Endothelial cell of umbilical vein (primary cell): ENCODE measurements around the gene PAX3. TPM values are rescaled to one million over a fixed set of nuclear protein-coding genes. Genes with fewer than 3 reads are reported as not detected.

Experiments used
- BruUV-seq: library from RNA; stranded (reverse); fragments of 400-500 nt; replicated peaks from 2 replicates; lab custom pipeline; 2021; lab: Mats Ljungman, UMichigan
- CTCF ChIA-PET: fragments of 300-600, 350-600 bp; sonication (Branson Sonifier 250); formaldehyde crosslinking; loops from one replicate; lab custom pipeline; 2021; ENCODE audit warnings: antibody characterized with exemption, inconsistent platforms; lab: Charles Lee
- POLR2A ChIA-PET: fragments of 300-600, 350-600 bp; sonication (Branson Sonifier 250); formaldehyde crosslinking; loops from one replicate; lab custom pipeline; 2021; ENCODE audit warnings: antibody characterized with exemption, inconsistent platforms; lab: Charles Lee
- DNase-seq: peaks from one replicate; pipeline ENCODE4 v3.0.0-alpha.2; 2011; ENCODE audit warnings: low read depth, low spot score
- FAIRE-seq: peaks from 2 replicates; lab custom pipeline; 2011; peaks lifted over from hg19 to GRCh38; lab: Jason Lieb, UNC
- H2AFZ ChIP-seq: 2 replicates; pipeline ENCODE4 v1.6.0; 2012; ENCODE audit warnings: low read depth, low read length, control low read depth, inconsistent platforms
- H3K27ac ChIP-seq: 2 replicates; pipeline ENCODE4 v1.5.1; 2011; ENCODE audit warnings: low read depth, mild to moderate bottlenecking, control low read depth, low read length, moderate library complexity; ENCODE audit not compliant: insufficient read depth
- H3K27me3 ChIP-seq, 2 experiments: 2 replicates each; pipeline versions ENCODE4 v1.6.0 to v1.6.1; 2011; ENCODE audit warnings: low read length in 2 of 2, mixed read lengths in 1 of 2; ENCODE audit not compliant: control insufficient read depth in 2 of 2, insufficient read depth in 2 of 2
- H3K36me3 ChIP-seq, 2 experiments: 2 replicates in 1 of 2; 3 replicates in 1 of 2; pipeline ENCODE4 v1.5.1; 2011; ENCODE audit warnings: low read length in 2 of 2, mild to moderate bottlenecking in 1 of 2, moderate library complexity in 1 of 2; ENCODE audit not compliant: control insufficient read depth in 2 of 2, insufficient read depth in 2 of 2; ENCODE audit errors: extremely low read depth in 1 of 2
- H3K4me1 ChIP-seq: 3 replicates; pipeline ENCODE4 v1.5.1; 2011; ENCODE audit warnings: mild to moderate bottlenecking, low read length; ENCODE audit not compliant: control insufficient read depth, insufficient read depth; ENCODE audit errors: extremely low read depth
- H3K4me2 ChIP-seq: 2 replicates; pipeline ENCODE4 v1.6.1; 2011; ENCODE audit warnings: low read length, control low read depth, mixed read lengths; ENCODE audit not compliant: insufficient read depth
- H3K4me3 ChIP-seq, 3 experiments: fragments of 200-600 bp in 1 of 3; sonication (generic), shearing (Covaris generic) in 1 of 3; replicated peaks in 1 of 3; 2 replicates each; pipeline ENCODE4 v1.5.1; 2011 to 2016; ENCODE audit warnings: control low read depth in 3 of 3, low read length in 3 of 3, mild to moderate bottlenecking in 2 of 3, inconsistent platforms in 1 of 3, low read depth in 1 of 3, moderate library complexity in 1 of 3; ENCODE audit not compliant: insufficient read depth in 1 of 3
- H3K79me2 ChIP-seq: 2 replicates; pipeline ENCODE4 v1.6.0; 2012; ENCODE audit warnings: low read length, inconsistent platforms; ENCODE audit not compliant: control insufficient read depth, insufficient read depth
- H3K9ac ChIP-seq: replicated peaks from 2 replicates; pipeline ENCODE3; 2011; ENCODE audit warnings: low read length, control low read depth; ENCODE audit not compliant: insufficient read depth; ENCODE audit errors: extremely low read depth
- H3K9me1 ChIP-seq: replicated peaks from 3 replicates; pipeline ENCODE4 v1.6.0; 2011; ENCODE audit warnings: mild to moderate bottlenecking, low read length; ENCODE audit not compliant: control insufficient read depth, insufficient read depth; ENCODE audit errors: extremely low read depth
- H3K9me3 ChIP-seq: replicated peaks from 2 replicates; pipeline ENCODE4 v1.5.1; 2012; ENCODE audit warnings: low read length, inconsistent platforms; ENCODE audit not compliant: control insufficient read depth, insufficient read depth
- H4K20me1 ChIP-seq: replicated peaks from 2 replicates; pipeline ENCODE3; 2011; ENCODE audit warnings: mild to moderate bottlenecking, low read length; ENCODE audit not compliant: control insufficient read depth, insufficient read depth; ENCODE audit errors: extremely low read depth
- GATA2 ChIP-seq: IDR thresholded peaks from 2 replicates; pipeline ENCODE4 v1.7.0; 2011; ENCODE audit warnings: low read depth, mild to moderate bottlenecking, moderate library complexity, mixed read lengths, low read length; ENCODE audit not compliant: insufficient read length, insufficient read depth
- JUN ChIP-seq: IDR thresholded peaks from 2 replicates; pipeline ENCODE4 v1.6.1; 2011; ENCODE audit warnings: borderline replicate concordance, low read depth; ENCODE audit not compliant: insufficient read length, insufficient read depth
- MYC ChIP-seq: IDR thresholded peaks from one replicate; pipeline ENCODE4 v1.6.1; 2011; ENCODE audit warnings: mild to moderate bottlenecking, low read depth, low read length
- POLR2A ChIP-seq: IDR thresholded peaks from 2 replicates; pipeline ENCODE4 v1.6.1; 2012; ENCODE audit warnings: low read depth, mild to moderate bottlenecking, control low read depth, low read length
- POLR2AphosphoS5 ChIP-seq: IDR thresholded peaks from 2 replicates; pipeline ENCODE4 v1.6.1; 2012; ENCODE audit warnings: low read depth, mild to moderate bottlenecking, control low read depth, low read length, moderate library complexity; ENCODE audit not compliant: insufficient read depth
- dilution Hi-C: fragments of 300-500 bp; cut with MboI; formaldehyde crosslinking; loops from one replicate; pipeline ENCODE4 v1.15.0; 2019; ENCODE audit warnings: low sequenced_read_pairs; ENCODE audit not compliant: extremely low pct_ligation_motif_present
- intact Hi-C: fragments of 100-400 bp; cut with micrococcal nuclease; formaldehyde crosslinking; loops from one replicate; pipeline ENCODE4 v1.10.0; 2022
- polyA plus RNA-seq, 4 experiments: library from polyadenylated mRNA; depleted of rRNA in 3 of 4; stranded (reverse) in 3 of 4; unstranded in 1 of 4; fragments of >200 nt; gene quantifications; 2 replicates each; pipeline versions ENCODE4 v1.2.1 to v1.2.3, GENCODE V29; 2011 to 2012; ENCODE audit warnings: missing spikeins in 1 of 4
- total RNA-seq: library from RNA; stranded (reverse); gene quantifications from 2 replicates; pipeline ENCODE4 v1.2.3, GENCODE V29; 2021

PAX3 gene
- total and polyA plus RNA-seq, 2 donors (not counting 3 experiments of a cell fraction or from before 2014, with no cell fraction given) = not detected

DNA sequence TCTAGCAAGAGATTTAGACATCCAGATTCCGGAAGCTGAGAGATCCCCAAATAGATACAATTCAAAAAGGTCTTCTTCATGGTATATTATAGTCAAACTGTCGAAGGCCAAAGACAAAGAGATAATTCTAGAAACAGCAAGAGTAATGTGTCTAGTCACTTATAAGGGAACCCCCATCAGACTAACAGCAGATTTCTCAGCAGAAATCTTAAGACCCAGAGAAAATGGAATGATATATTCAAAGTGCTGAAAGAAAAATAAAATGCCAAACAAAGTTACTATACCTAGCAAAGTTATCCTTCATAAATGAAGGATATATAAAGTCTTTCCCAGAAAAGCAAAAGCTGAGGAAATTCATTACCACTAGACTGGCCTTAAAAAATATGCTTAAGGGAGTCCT, 36.1 kb upstream of the PAX3 start:
- no peak overlapping the region for H3K9ac ChIP-seq
- no TSS peak for BruUV-seq
- H3K4me2 ChIP-seq = no peak overlapping the region
- H4K20me1 ChIP-seq = no peaks in the 10 kb centered on the region
- intact Hi-C loops (no loop called here), dilution Hi-C loops (no loop called here)
- no peak overlapping the region for H2AFZ ChIP-seq
- ChIA-PET POLR2A (no interaction called here), CTCF (interaction anchor here (1.0 to 1.3 kb wide), 2 partner anchors 227 to 230 kb away, joined by 3 to 5 read pairs; no protein-coding TSS in a partner anchor)
- H3K79me2 ChIP-seq = no peaks in the 10 kb centered on the region
- no peaks in the 10 kb centered on the region for H3K4me1 ChIP-seq
- H3K9me1 ChIP-seq = no peaks in the 10 kb centered on the region
- no peak overlapping the region for H3K27ac ChIP-seq
- no peak for FAIRE-seq
- no peak for DNase-seq
- H3K4me3 ChIP-seq = no peak overlapping the region
- TF ChIP-seq JUN (no peak), GATA2 (no peak)
- no peaks in the 10 kb centered on the region for H3K36me3 ChIP-seq
- peaks cover 3 to 5% of the 10 kb centered on the region in 2 experiments for H3K27me3 ChIP-seq
- no peaks in the 10 kb centered on the region for H3K9me3 ChIP-seq

DNA sequence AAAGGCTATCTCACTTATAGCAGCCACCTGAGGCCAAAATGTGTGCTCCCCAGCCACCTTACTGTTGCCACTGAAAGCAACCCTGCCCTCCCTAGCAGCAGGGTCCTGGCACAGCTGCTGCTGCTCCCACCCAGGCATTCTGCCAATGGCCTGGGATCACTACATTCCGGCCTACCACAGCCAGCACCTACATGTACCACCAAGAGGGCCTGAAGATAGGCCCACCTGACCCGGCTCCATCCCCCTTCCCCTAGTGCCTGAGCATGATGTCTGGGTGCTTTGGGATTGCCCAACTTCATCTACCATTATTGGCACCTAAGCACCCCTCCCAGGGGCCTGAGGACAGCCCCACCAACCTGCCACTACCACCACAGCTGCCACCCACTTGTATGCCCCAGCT, 34.6 kb upstream of the PAX3 start:
- Histone ChIP-seq H3K27me3 (peaks cover 3 to 5% of the 10 kb centered on the region in 2 experiments), H3K4me3 (no peak overlapping the region), H3K36me3 (no peaks in the 10 kb centered on the region), H3K79me2 (no peaks in the 10 kb centered on the region), H3K9me1 (no peaks in the 10 kb centered on the region), H3K9ac (no peak overlapping the region), H2AFZ (no peak overlapping the region), H3K9me3 (no peaks in the 10 kb centered on the region), H3K27ac (no peak overlapping the region), H4K20me1 (no peaks in the 10 kb centered on the region), H3K4me1 (no peaks in the 10 kb centered on the region), H3K4me2 (no peak overlapping the region)
- no peak for DNase-seq
- CTCF ChIA-PET = interaction anchor here (1.6 kb wide), 1 partner anchor 16 kb away, joined by 3 read pairs; no protein-coding TSS in a partner anchor
- TF ChIP-seq GATA2 (no peak), MYC (no peak), POLR2A (no peak), POLR2AphosphoS5 (no peak)
- dilution Hi-C loops = no loop called here
- POLR2A ChIA-PET = no interaction called here
- intact Hi-C loops = no loop called here
- no TSS peak for BruUV-seq
- FAIRE-seq = no peak
